B cell (primary cell): ENCODE measurements around the gene TARS1. TPM values are rescaled to one million over a fixed set of nuclear protein-coding genes. Genes with fewer than 3 reads are reported as not detected.

Source experiments
- ATAC-seq: fragments of 200-7000 bp; cut with Tn5 transposase; one replicate; pipeline ENCODE4 v1.10.0; 2021; ENCODE audit warnings: low read depth, mild to moderate bottlenecking, moderate number of reproducible peaks, moderate library complexity
- CTCF ChIA-PET: fragments of 350-600 bp; sonication (Branson Sonifier 250); formaldehyde crosslinking; loops from one replicate; lab custom pipeline; 2021; ENCODE audit warnings: antibody characterized with exemption, inconsistent platforms; lab: Charles Lee
- POLR2A ChIA-PET: fragments of 350-600 bp; sonication (Branson Sonifier 250); formaldehyde crosslinking; loops from one replicate; lab custom pipeline; 2021; ENCODE audit warnings: antibody characterized with exemption; lab: Charles Lee
- DNase-seq: peaks from one replicate; pipeline ENCODE4 v3.0.0; 2013
- H2AFZ ChIP-seq: 2 replicates; pipeline ENCODE4 v1.6.1; 2012; ENCODE audit warnings: mild to moderate bottlenecking, low read depth, low read length; ENCODE audit not compliant: insufficient read depth, poor library complexity, severe bottlenecking
- H3K27ac ChIP-seq, 2 donors: 1 replicate in 1 of 2; 2 replicates in 1 of 2; pipeline ENCODE4 v1.5.1; 2012 to 2013; ENCODE audit warnings: low read length in 2 of 2, mild to moderate bottlenecking in 2 of 2, moderate library complexity in 1 of 2
- H3K27me3 ChIP-seq, 4 experiments: fragments of 200-600 bp in 1 of 4; sonication (generic) in 1 of 4; replicated peaks in 1 of 4; 1 replicate in 2 of 4; 2 replicates in 2 of 4; pipeline versions ENCODE4 v1.6.1 to v1.7.0; 2013 to 2016; ENCODE audit warnings: low read length in 3 of 4, mild to moderate bottlenecking in 2 of 4, mixed read lengths in 1 of 4, moderate library complexity in 1 of 4; ENCODE audit not compliant: insufficient read depth in 4 of 4, control insufficient read depth in 3 of 4; ENCODE audit errors: control extremely low read depth in 1 of 4
- H3K36me3 ChIP-seq, 2 experiments: replicated peaks in 1 of 2; 1 replicate in 1 of 2; 2 replicates in 1 of 2; pipeline versions ENCODE4 v1.6.1 to v1.7.1; 2013; ENCODE audit warnings: low read length in 1 of 2; ENCODE audit not compliant: insufficient read depth in 2 of 2, control insufficient read depth in 1 of 2; ENCODE audit errors: control extremely low read depth in 1 of 2, extremely low read depth in 1 of 2
- H3K4me1 ChIP-seq, 2 donors: fragments of 200-600 bp in 1 of 2; sonication (generic) in 1 of 2; 1 replicate in 1 of 2; 2 replicates in 1 of 2; pipeline versions ENCODE4 v1.5.1 to v1.6.1; 2013 to 2017; ENCODE audit warnings: low read length in 2 of 2; ENCODE audit not compliant: control insufficient read depth in 2 of 2, insufficient read depth in 2 of 2
- H3K4me2 ChIP-seq: replicated peaks from 2 replicates; pipeline ENCODE3; 2012; ENCODE audit warnings: mild to moderate bottlenecking, low read depth, low read length; ENCODE audit not compliant: poor library complexity, severe bottlenecking
- H3K4me3 ChIP-seq, 5 experiments: fragments of 200-600 bp in 1 of 5; sonication (generic) in 1 of 5; 1 replicate in 3 of 5; 2 replicates in 2 of 5; pipeline versions ENCODE4 v1.5.1 to v1.7.0; 2011 to 2016; ENCODE audit warnings: low read length in 4 of 5, mild to moderate bottlenecking in 4 of 5, low read depth in 2 of 5, control low read depth in 1 of 5, moderate library complexity in 1 of 5; ENCODE audit not compliant: insufficient read depth in 1 of 5; ENCODE audit errors: control extremely low read depth in 1 of 5, extremely low read depth in 1 of 5
- H3K79me2 ChIP-seq: fragments of 200-600 bp; sonication (generic); one replicate; pipeline ENCODE4 v1.6.0; 2016; ENCODE audit warnings: low read length; ENCODE audit not compliant: control insufficient read depth, insufficient read depth
- H3K9ac ChIP-seq: fragments of 200-600 bp; sonication (generic); 2 replicates; pipeline ENCODE4 v1.6.1; 2017; ENCODE audit warnings: mild to moderate bottlenecking, low read length, moderate library complexity
- H3K9me3 ChIP-seq, 3 donors: one replicate each; pipeline versions ENCODE4 v1.6.1 to v1.7.1; 2013; ENCODE audit warnings: low read length in 2 of 3; ENCODE audit not compliant: control insufficient read depth in 2 of 3, insufficient read depth in 1 of 3; ENCODE audit errors: control extremely low read depth in 1 of 3
- H4K20me1 ChIP-seq: 2 replicates; pipeline ENCODE4 v1.6.0; 2012; ENCODE audit warnings: mild to moderate bottlenecking, low read length; ENCODE audit not compliant: insufficient read depth, control insufficient read depth, poor library complexity, severe bottlenecking
- H3K27ac Mint-ChIP-seq: one replicate; pipeline ENCODE4 v1.8.0; 2021; ENCODE audit warnings: mixed read lengths
- H3K27me3 Mint-ChIP-seq: one replicate; pipeline ENCODE4 v1.8.0; 2021; ENCODE audit warnings: mixed read lengths
- H3K4me1 Mint-ChIP-seq: one replicate; pipeline ENCODE4 v1.8.0; 2021; ENCODE audit warnings: mixed read lengths
- H3K4me3 Mint-ChIP-seq: one replicate; pipeline ENCODE4 v1.8.0; 2021; ENCODE audit warnings: mixed read lengths
- H3K9me3 Mint-ChIP-seq: one replicate; pipeline ENCODE4 v1.8.0; 2022; ENCODE audit warnings: mixed read lengths; ENCODE audit not compliant: insufficient read depth
- CTCF ChIP-seq: fragments of 200-600 bp; IDR thresholded peaks from one replicate; pipeline ENCODE4 v1.8.0; 2022; ENCODE audit warnings: antibody characterized with exemption, mild to moderate bottlenecking
- EZH2 ChIP-seq: IDR thresholded peaks from 2 replicates; pipeline ENCODE4 v1.6.1; 2012; ENCODE audit warnings: borderline replicate concordance, low read depth, mild to moderate bottlenecking, moderate library complexity, low read length; ENCODE audit not compliant: insufficient read depth, poor library complexity, severe bottlenecking
- WGBS: methylation state at CpG from one replicate; pipeline ENCODE4 v1.1.5; 2013; ENCODE audit warnings: missing lambda C conversion rate; ENCODE audit not compliant: insufficient coverage; 5-methylcytosine and 5-hydroxymethylcytosine counted together
- intact Hi-C: fragments of 100-400 bp; cut with micrococcal nuclease; formaldehyde crosslinking; loops from one replicate; pipeline ENCODE4 v1.10.0; 2022
- polyA plus RNA-seq: library from polyadenylated mRNA; depleted of rRNA; stranded (reverse); fragments of >200 nt; gene quantifications from 2 replicates; pipeline ENCODE4 v1.2.3, GENCODE V29; 2012
- total RNA-seq, 2 donors: library from RNA; stranded (reverse); fragments of 120-200 nt in 1 of 2; gene quantifications; 1 replicate in 1 of 2; 2 replicates in 1 of 2; pipeline versions ENCODE4 v1.2.3 to v1.2.4, GENCODE V29; 2013 to 2022

The TARS1 gene
- total and polyA plus RNA-seq, 2 donors (not counting 1 experiment from before 2014, with no cell fraction given), result 11.0 to 66.0 TPM

GRCh38 chr5:33409435-33410170 is 31.2 kb upstream of the TARS1 start:
- POLR2A ChIA-PET, result no interaction called here
- CTCF ChIA-PET, result no interaction called here

More at GRCh38 chr5:33409435-33410170, 31.2 kb upstream of the TARS1 start:
- Histone ChIP-seq H4K20me1 (no peaks in the 10 kb centered on the region), H3K4me3 (no peak overlapping the region), H3K27me3 (no peaks in the 10 kb centered on the region), H3K4me1 (no peaks in the 10 kb centered on the region), H3K79me2 (no peaks in the 10 kb centered on the region), H3K27ac (no peak overlapping the region), H3K9ac (no peak overlapping the region), H3K9me3 (no peaks in the 10 kb centered on the region), H3K4me2 (no peak overlapping the region), H3K36me3 (no peaks in the 10 kb centered on the region), H2AFZ (no peak overlapping the region)
- no peaks in the 10 kb centered on the region for H3K4me1 Mint-ChIP-seq
- H3K4me3 Mint-ChIP-seq, result no peak overlapping the region
- peaks cover 7% of the 10 kb centered on the region for H3K27me3 Mint-ChIP-seq
- H3K9me3 Mint-ChIP-seq, result no peaks in the 10 kb centered on the region
- ATAC-seq (no peak), DNase-seq (no peak)
- intact Hi-C loops, result no loop called here
- TF ChIP-seq CTCF, result no peak
- no peak for TF ChIP-seq EZH2
- no peak overlapping the region for H3K27ac Mint-ChIP-seq
- WGBS, result 100% methylated on average over 2 of the region's 7 CpGs
